GM18520 (cell line): Measurements from ENCODE around the gene TMPRSS7.
A peak's percentile ranks its signal among the peaks of the same experiment; 100 is the strongest.
"Not testable (repeated sequence)": the region's sequence is repeated elsewhere in the genome, so short reads cannot be mapped to it uniquely, and the experiment has no call there.

ENCODE experiments used
- ATAC-seq: cut with Tn5 transposase; IDR thresholded peaks from one replicate; pipeline ENCODE4 v1.9.1; 2021; ENCODE audit not compliant: unreplicated experiment

Gene TMPRSS7

GRCh38 chr3:112011376-112011940 lies 23.1 kb upstream of the TMPRSS7 start:
- no peak for ATAC-seq

- no peak for ATAC-seq
Observed at GRCh38 chr3:112012205-112012992, 22.1 kb upstream of the TMPRSS7 start.

GRCh38 chr3:112013058-112013783 lies 21.3 kb upstream of the TMPRSS7 start:
- peak; percentile 50 for ATAC-seq

- ATAC-seq = no peak
Observed at GRCh38 chr3:112013784-112014143, 20.8 kb upstream of the TMPRSS7 start.

- no peak for ATAC-seq
Observed at GRCh38 chr3:112017091-112017490, 17.4 kb upstream of the TMPRSS7 start.

GRCh38 chr3:112018712-112019111 lies 15.8 kb upstream of the TMPRSS7 start:
- no peak for ATAC-seq

- no peak for ATAC-seq
Observed at GRCh38 chr3:112019716-112020115, 14.8 kb upstream of the TMPRSS7 start.

- no peak for ATAC-seq
Observed at GRCh38 chr3:112020674-112021085, 13.9 kb upstream of the TMPRSS7 start.

- ATAC-seq = no peak
Observed at GRCh38 chr3:112027142-112027541, 7.4 kb upstream of the TMPRSS7 start.

- no peak for ATAC-seq
Observed at GRCh38 chr3:112027826-112028225, 6.7 kb upstream of the TMPRSS7 start.

GRCh38 chr3:112030901-112031300 lies 3.6 kb upstream of the TMPRSS7 start:
- ATAC-seq = no peak

- no peak for ATAC-seq
Observed at GRCh38 chr3:112032098-112032731, 2.3 kb upstream of the TMPRSS7 start.

- no peak for ATAC-seq
Observed at GRCh38 chr3:112035241-112035640, 705 bp downstream of the TMPRSS7 start.

GRCh38 chr3:112037194-112037593 lies 2.7 kb downstream of the TMPRSS7 start:
- not testable (repeated sequence) for ATAC-seq

GRCh38 chr3:112038863-112039262 lies 4.3 kb downstream of the TMPRSS7 start:
- no peak for ATAC-seq

GRCh38 chr3:112041321-112041720 lies 6.8 kb downstream of the TMPRSS7 start:
- ATAC-seq = no peak

GRCh38 chr3:112042842-112043280 lies 8.3 kb downstream of the TMPRSS7 start:
- ATAC-seq = no peak

GRCh38 chr3:112043621-112044201 lies 9.2 kb downstream of the TMPRSS7 start:
- ATAC-seq = peak; percentile 80

GRCh38 chr3:112046599-112046998 lies 12.1 kb downstream of the TMPRSS7 start:
- ATAC-seq = no peak

GRCh38 chr3:112047264-112047663 lies 12.7 kb downstream of the TMPRSS7 start:
- ATAC-seq = no peak

GRCh38 chr3:112048911-112049310 lies 14.4 kb downstream of the TMPRSS7 start:
- ATAC-seq = no peak
